Stimulated activated CD4-positive, alpha-beta T cell treated with anti-CD3 and anti-CD28 coated beads, Interleukin-1b, Interleukin-23, amount 100 ng/mL, for 48 hours (primary cell): Measurements from ENCODE around the gene DEPDC5.

Experiments used
- DNase-seq: peaks from one replicate; pipeline ENCODE4 v3.0.0-alpha.2; 2020

Gene DEPDC5

GRCh38 chr22:31953261-31953660 lies 199.4 kb downstream of the DEPDC5 start:
- DNase-seq, result no peak

- no peak for DNase-seq
Measured at GRCh38 chr22:31954535-31955523, 201.0 kb downstream of the DEPDC5 start.

GRCh38 chr22:31956360-31956759 lies 202.5 kb downstream of the DEPDC5 start:
- DNase-seq, result no peak
